ENCODE data around the gene ADCY2.

ADCY2 gene

DNA sequence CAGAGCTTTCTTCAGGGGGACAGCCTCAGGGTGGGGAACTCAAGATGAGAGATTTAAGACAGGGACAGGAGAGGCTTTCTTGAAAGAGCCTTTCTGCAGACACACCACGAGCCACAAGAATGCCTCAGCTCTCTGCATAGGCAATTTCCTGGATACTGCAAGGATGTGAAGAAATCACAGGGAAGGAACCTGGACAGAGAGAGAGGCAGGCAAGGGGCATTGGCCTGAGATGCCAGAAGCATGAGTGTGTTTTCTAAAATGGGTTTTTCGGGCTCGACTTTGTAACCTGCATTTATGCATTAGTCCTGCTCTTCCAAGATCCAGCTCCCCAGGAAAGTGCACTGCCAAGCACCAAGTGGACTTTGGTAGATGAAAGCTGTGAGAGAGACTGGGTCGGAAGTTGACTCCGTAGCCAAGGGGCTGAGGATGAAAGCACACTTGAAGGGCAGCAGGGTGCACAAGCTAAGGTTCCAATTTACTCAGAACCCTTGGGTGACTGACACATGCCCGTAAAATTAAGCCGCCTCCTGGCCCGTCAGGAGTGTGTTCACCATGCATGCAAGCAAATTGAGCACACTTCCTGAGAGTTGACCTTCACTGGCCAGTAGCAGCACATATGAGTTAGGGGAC, 364.1 kb downstream of the ADCY2 start:
- in situ Hi-C loops (cut with HindIII; ENCODE audit: low sequenced_read_pairs), result no loop called here
- H3K4me3 ChIP-seq (ENCODE audit: low read depth, low read length), result no peak overlapping the region
- no peak for DNase-seq (ENCODE audit: low read depth, low spot score)
- TF ChIP-seq, protein P1, sequence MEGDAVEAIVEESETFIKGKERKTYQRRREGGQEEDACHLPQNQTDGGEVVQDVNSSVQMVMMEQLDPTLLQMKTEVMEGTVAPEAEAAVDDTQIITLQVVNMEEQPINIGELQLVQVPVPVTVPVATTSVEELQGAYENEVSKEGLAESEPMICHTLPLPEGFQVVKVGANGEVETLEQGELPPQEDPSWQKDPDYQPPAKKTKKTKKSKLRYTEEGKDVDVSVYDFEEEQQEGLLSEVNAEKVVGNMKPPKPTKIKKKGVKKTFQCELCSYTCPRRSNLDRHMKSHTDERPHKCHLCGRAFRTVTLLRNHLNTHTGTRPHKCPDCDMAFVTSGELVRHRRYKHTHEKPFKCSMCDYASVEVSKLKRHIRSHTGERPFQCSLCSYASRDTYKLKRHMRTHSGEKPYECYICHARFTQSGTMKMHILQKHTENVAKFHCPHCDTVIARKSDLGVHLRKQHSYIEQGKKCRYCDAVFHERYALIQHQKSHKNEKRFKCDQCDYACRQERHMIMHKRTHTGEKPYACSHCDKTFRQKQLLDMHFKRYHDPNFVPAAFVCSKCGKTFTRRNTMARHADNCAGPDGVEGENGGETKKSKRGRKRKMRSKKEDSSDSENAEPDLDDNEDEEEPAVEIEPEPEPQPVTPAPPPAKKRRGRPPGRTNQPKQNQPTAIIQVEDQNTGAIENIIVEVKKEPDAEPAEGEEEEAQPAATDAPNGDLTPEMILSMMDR (IDR thresholded peaks at IDR 0.05; ENCODE audit: low read depth, low read length), result no peak

DNA sequence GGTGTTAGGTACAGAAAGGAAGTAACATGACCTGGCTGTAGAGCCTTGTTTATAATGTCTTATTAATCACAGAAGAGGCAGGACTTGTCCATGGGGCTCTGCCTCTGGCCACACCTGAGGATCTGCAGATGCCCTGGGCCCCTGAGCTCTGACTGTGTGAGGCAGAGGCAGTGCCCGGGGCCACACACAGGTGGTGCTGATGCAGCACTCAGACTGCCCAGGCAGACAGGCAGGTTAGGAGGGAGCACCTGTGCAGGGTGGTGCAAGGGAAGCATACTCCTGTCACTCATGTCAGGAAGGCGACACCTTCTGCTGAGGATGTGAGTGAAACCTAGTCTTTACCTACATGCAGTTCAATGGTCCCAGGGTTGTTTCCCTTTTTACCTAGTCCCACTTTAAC, 366.3 kb downstream of the ADCY2 start:
- TF ChIP-seq, protein P1 (IDR thresholded peaks at IDR 0.05; ENCODE audit: low read depth, low read length), result no peak
- no peak for DNase-seq (ENCODE audit: low read depth, low spot score)
- H3K4me3 ChIP-seq (ENCODE audit: low read depth, low read length), result no peak overlapping the region
- in situ Hi-C loops (cut with HindIII; ENCODE audit: low sequenced_read_pairs), result no loop called here

DNA sequence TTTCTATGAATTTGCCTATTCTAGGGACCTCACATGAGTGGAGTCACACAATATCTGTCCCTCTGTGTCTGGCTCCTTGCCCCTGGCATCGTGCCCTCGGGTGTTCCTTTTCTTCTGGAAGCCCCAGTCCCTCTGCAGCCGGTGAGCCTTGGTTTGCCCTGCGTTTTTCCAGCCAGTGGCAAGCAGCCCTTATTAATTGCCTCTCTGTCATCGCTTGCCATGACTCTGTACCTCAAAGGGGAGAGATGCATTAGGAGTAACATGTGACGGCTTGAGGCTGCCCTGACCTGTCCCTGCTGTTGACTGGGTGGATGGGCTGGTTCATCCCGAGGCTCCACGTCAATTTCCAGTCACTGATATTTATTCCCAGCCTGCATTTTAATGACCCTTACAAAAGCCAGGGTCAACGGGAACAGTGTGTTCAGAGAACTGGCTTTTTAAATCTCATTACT, 367.7 kb downstream of the ADCY2 start:
- no peak for DNase-seq (ENCODE audit: low read depth, low spot score)
- in situ Hi-C loops (cut with HindIII; ENCODE audit: low sequenced_read_pairs), result no loop called here
- TF ChIP-seq, protein P1 (IDR thresholded peaks at IDR 0.05; ENCODE audit: low read depth, low read length), result no peak
- H3K4me3 ChIP-seq (ENCODE audit: low read depth, low read length), result no peak overlapping the region

DNA sequence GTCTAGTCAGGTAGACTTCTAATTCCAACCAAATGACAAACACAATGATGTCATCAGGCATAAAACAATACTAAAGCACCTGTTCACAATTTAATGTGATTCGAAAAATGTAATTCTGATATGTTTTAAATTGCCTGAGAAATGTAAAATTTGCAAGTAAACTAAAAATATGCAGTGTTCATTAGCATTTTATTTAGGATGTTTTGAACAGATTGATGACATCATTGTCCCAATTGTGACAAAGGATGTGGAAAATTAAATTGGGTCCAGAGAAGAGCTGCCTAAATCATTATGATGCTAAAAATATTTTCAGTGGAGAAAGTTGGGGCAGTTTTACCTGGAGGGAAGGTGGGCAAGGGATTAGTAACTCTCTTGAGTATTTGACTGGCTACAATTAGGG, 368.5 kb downstream of the ADCY2 start:
- no peak for DNase-seq (ENCODE audit: low read depth, low spot score)
- TF ChIP-seq, protein P1 (IDR thresholded peaks at IDR 0.05; ENCODE audit: low read depth, low read length), result no peak
- H3K4me3 ChIP-seq (ENCODE audit: low read depth, low read length), result no peak overlapping the region
- in situ Hi-C loops (cut with HindIII; ENCODE audit: low sequenced_read_pairs), result no loop called here

DNA sequence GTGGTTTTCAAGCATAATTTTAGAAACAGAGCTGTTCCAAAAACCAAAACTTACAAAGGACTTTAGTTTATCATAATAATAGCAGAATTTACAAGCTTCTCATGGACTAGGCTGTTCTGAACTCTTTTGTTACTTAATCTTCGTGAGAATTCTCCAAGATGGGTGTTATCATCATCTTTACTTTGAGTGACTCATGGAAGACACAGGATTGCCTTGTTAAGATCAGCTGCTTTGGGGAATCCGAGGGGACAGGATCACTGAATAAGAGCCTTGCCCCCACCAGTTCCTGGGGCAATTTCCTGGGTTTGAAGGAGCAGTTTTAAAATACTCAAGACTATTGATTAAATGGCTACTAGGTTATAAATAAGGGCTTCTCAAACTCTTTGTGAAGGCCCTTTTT, 374.5 kb downstream of the ADCY2 start:
- DNase-seq (ENCODE audit: low read depth, low spot score), result no peak
- TF ChIP-seq, protein P1 (IDR thresholded peaks at IDR 0.05; ENCODE audit: low read depth, low read length), result no peak
- in situ Hi-C loops (cut with HindIII; ENCODE audit: low sequenced_read_pairs), result no loop called here
- no peak overlapping the region for H3K4me3 ChIP-seq (ENCODE audit: low read depth, low read length)

DNA sequence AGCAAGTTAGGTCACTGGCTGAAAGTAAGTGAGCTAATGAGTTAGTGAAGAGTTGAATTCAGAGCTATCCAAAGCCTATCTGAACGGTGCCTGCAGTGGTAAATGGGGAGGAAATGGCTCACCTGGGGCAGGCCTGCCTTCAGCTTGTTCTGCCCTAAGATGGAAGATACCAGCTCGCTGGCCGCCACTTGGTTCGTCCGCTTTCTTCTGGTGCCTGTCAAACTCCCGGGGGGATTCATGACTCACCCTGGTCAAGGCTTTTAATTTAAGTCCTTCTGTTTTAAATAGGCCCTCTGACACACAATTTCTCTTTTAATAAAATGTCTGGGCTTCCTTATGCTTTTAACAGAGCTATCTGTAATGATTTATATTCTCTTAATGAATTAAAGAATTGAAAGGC, 376.2 kb downstream of the ADCY2 start:
- no peak for DNase-seq (ENCODE audit: low read depth, low spot score)
- no peak overlapping the region for H3K4me3 ChIP-seq (ENCODE audit: low read depth, low read length)
- in situ Hi-C loops (cut with HindIII; ENCODE audit: low sequenced_read_pairs), result no loop called here
- TF ChIP-seq, protein P1 (IDR thresholded peaks at IDR 0.05; ENCODE audit: low read depth, low read length), result no peak
